ENCODE measurements around the gene LZTFL1. TPM values are rescaled to one million over a fixed set of nuclear protein-coding genes. Genes with fewer than 3 reads are reported as not detected.

LZTFL1 gene
- total RNA-seq, 2 donors from 2014 or later: 12.1 to 19.8 TPM

- no peak overlapping the region for H3K27ac Mint-ChIP-seq
- Histone ChIP-seq H3K27ac (ENCODE audit: low read depth, low read length) (no peak overlapping the region), H3K4me3 (ENCODE audit: low read length) (no peak overlapping the region), H3K27me3 (ENCODE audit: control insufficient read depth, insufficient read depth, low read length, poor library complexity, severe bottlenecking) (peaks cover 8% of the 10 kb centered on the region), H3K4me1 (ENCODE audit: control insufficient read depth, insufficient read depth, low read length) (no peaks in the 10 kb centered on the region), H3K9me3 (ENCODE audit: control insufficient read depth, low read length) (no peaks in the 10 kb centered on the region), H3K36me3 (ENCODE audit: control insufficient read depth, insufficient read depth, low read length) (no peaks in the 10 kb centered on the region), H3K9ac (ENCODE audit: extremely low read depth, low read length, poor library complexity, severe bottlenecking) (no peak overlapping the region)
- H3K36me3 Mint-ChIP-seq (ENCODE audit: low read depth): no peaks in the 10 kb centered on the region
- H3K27me3 Mint-ChIP-seq (ENCODE audit: insufficient read depth): peaks cover 14% of the 10 kb centered on the region
- 91 to 98% methylated on average over 5 of the region's 5 CpGs for WGBS, 2 experiments (ENCODE audit: insufficient coverage in 1 of 2, insufficient read length in 1 of 2)
- no peak overlapping the region for H3K4me3 Mint-ChIP-seq
- no peak for TF ChIP-seq CTCF (conservative IDR thresholded peaks at IDR 0.05)
- peaks cover 2% of the 10 kb centered on the region for H3K4me1 Mint-ChIP-seq
- DNase-seq: no peak
- H3K9me3 Mint-ChIP-seq: no peaks in the 10 kb centered on the region
Observed at GRCh38 chr3:45803252-45803935, 38.5 kb downstream of the LZTFL1 start.

GRCh38 chr3:45802146-45802545 lies 39.8 kb downstream of the LZTFL1 start:
- Histone ChIP-seq H3K4me1 (ENCODE audit: control insufficient read depth, insufficient read depth, low read length) (no peaks in the 10 kb centered on the region), H3K9ac (ENCODE audit: extremely low read depth, low read length, poor library complexity, severe bottlenecking) (no peak overlapping the region), H3K4me3 (ENCODE audit: low read length) (no peak overlapping the region), H3K27ac (ENCODE audit: low read depth, low read length) (no peak overlapping the region), H3K9me3 (ENCODE audit: control insufficient read depth, low read length) (no peaks in the 10 kb centered on the region), H3K27me3 (ENCODE audit: control insufficient read depth, insufficient read depth, low read length, poor library complexity, severe bottlenecking) (peaks cover 20% of the 10 kb centered on the region), H3K36me3 (ENCODE audit: control insufficient read depth, insufficient read depth, low read length) (no peaks in the 10 kb centered on the region)
- DNase-seq: no peak
- no peak overlapping the region for H3K4me3 Mint-ChIP-seq
- no peaks in the 10 kb centered on the region for H3K9me3 Mint-ChIP-seq
- TF ChIP-seq CTCF (conservative IDR thresholded peaks at IDR 0.05): no peak
- no peaks in the 10 kb centered on the region for H3K36me3 Mint-ChIP-seq (ENCODE audit: low read depth)
- H3K27ac Mint-ChIP-seq: no peak overlapping the region
- H3K4me1 Mint-ChIP-seq: no peaks in the 10 kb centered on the region
- WGBS, 2 experiments (ENCODE audit: insufficient coverage in 1 of 2, insufficient read length in 1 of 2): 88 to 96% methylated on average over 1 to 9 of the region's 9 CpGs
- H3K27me3 Mint-ChIP-seq (ENCODE audit: insufficient read depth): peaks cover 25% of the 10 kb centered on the region

- DNase-seq: no peak
- H3K9me3 Mint-ChIP-seq: no peaks in the 10 kb centered on the region
- Histone ChIP-seq H3K9me3 (ENCODE audit: control insufficient read depth, low read length) (no peaks in the 10 kb centered on the region), H3K27me3 (ENCODE audit: control insufficient read depth, insufficient read depth, low read length, poor library complexity, severe bottlenecking) (peaks cover 35% of the 10 kb centered on the region), H3K9ac (ENCODE audit: extremely low read depth, low read length, poor library complexity, severe bottlenecking) (no peak overlapping the region), H3K4me3 (ENCODE audit: low read length) (no peak overlapping the region), H3K36me3 (ENCODE audit: control insufficient read depth, insufficient read depth, low read length) (no peaks in the 10 kb centered on the region), H3K27ac (ENCODE audit: low read depth, low read length) (no peak overlapping the region), H3K4me1 (ENCODE audit: control insufficient read depth, insufficient read depth, low read length) (no peaks in the 10 kb centered on the region)
- H3K27ac Mint-ChIP-seq: no peak overlapping the region
- H3K36me3 Mint-ChIP-seq (ENCODE audit: low read depth): no peaks in the 10 kb centered on the region
- no peak for TF ChIP-seq CTCF (conservative IDR thresholded peaks at IDR 0.05)
- H3K4me3 Mint-ChIP-seq: no peak overlapping the region
- H3K27me3 Mint-ChIP-seq (ENCODE audit: insufficient read depth): peaks cover 39% of the 10 kb centered on the region
- WGBS, 2 experiments (ENCODE audit: insufficient coverage in 1 of 2, insufficient read length in 1 of 2): 87 to 92% methylated on average over 4 of the region's 4 CpGs
- H3K4me1 Mint-ChIP-seq: no peaks in the 10 kb centered on the region
Observed at GRCh38 chr3:45800611-45801010, 41.3 kb downstream of the LZTFL1 start.

Measured in endodermal cell (in vitro differentiated cells).